Mononuclear cell (primary cell): Measurements from ENCODE around the gene TCF7L2. TPM values are rescaled to one million over a fixed set of nuclear protein-coding genes. Genes with fewer than 3 reads are reported as not detected.

Source experiments
- H3K27me3 ChIP-seq: 2 replicates; pipeline ENCODE4 v1.6.0; 2011; ENCODE audit warnings: low read length, control low read depth; ENCODE audit not compliant: insufficient read depth
- H3K4me1 ChIP-seq: 2 replicates; pipeline ENCODE4 v1.5.1; 2011; ENCODE audit warnings: mild to moderate bottlenecking, low read length, control low read depth; ENCODE audit not compliant: insufficient read depth
- H3K4me3 ChIP-seq: 2 replicates; pipeline ENCODE4 v1.5.1; 2011; ENCODE audit warnings: mild to moderate bottlenecking, low read length, moderate library complexity
- H3K9me3 ChIP-seq: 2 replicates; pipeline ENCODE4 v1.5.1; 2011; ENCODE audit warnings: low read depth, mild to moderate bottlenecking, control low read depth, low read length
- total RNA-seq: library from RNA; depleted of rRNA; stranded (reverse); fragments of >200 nt; gene quantifications from one replicate; pipeline ENCODE4 v1.2.3, GENCODE V29; 2012

Gene TCF7L2
- total RNA-seq, 1 donor, result 8.1 TPM

DNA sequence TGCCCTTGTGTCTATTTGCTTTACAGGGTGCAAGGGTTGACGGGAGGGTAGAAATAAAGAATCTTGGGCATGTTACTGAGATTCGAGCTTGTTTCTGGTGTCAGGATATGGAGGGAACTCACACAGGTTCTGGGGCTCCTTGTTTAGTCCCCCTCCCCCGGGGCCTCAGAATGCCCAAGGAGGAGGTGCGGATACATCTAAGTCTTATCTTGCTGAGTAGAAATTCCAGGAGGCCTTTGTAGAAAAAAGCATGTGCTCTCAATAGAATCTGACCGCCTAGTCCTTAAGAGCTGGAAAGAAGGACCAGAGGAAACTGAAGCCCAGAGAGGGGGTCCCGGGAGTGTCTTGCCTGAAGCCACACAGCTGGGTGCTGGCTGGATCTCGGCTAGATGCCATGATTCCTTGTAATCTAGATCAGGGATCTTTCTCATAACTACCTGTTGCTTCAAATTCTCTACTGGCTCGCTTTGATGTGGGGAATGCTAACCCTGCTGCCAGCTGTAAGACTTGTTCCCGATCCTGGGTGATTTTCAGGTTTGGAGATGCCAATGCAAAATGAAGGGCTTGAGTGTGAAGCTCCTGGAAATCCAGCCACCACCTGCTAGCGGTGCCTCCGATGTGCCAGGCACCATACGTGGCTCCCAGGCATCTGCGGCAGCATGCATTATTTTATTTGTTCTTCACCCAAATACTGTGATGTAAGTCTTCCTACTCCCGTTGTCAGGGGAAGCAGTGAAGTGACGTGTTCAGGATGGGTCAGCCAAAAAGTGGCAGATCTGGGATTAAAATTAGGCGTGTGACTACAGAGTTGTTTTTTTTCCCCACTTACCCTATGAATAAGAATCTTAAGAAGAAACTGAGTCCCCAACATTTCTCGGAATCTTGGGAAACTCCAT is 226.0 kb downstream of the TCF7L2 start:
- no peaks in the 10 kb centered on the region for H3K27me3 ChIP-seq
- no peak overlapping the region for H3K4me3 ChIP-seq
- H3K9me3 ChIP-seq, result no peaks in the 10 kb centered on the region
- peaks cover 22% of the 10 kb centered on the region for H3K4me1 ChIP-seq

DNA sequence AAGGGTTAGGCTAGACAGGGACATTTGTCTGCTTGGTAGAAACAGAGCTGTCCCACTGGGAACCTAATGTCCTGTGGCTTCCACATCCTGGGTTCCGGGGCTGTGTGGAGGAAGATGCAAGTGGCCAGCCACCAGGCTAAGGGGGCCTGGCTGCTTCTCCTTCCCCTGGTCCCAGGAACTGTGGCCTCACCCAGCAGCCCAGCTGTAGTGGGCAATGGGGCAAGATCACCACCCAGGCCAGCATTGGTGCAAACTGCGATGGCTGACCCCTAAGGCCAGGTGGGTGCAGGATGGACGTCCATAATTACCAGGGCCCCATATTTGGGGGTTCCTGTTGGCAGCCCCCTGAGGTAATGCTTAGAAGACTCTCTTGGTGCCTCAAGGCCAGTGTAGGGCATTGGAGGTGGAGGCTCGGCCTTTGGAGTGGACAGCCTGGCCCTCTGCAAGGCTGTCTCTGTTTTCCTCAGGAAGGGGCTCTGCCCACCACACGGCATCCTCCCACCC is 226.7 kb downstream of the TCF7L2 start:
- Histone ChIP-seq H3K9me3 (no peaks in the 10 kb centered on the region), H3K4me3 (no peak overlapping the region), H3K27me3 (no peaks in the 10 kb centered on the region), H3K4me1 (peaks cover 24% of the 10 kb centered on the region)

DNA sequence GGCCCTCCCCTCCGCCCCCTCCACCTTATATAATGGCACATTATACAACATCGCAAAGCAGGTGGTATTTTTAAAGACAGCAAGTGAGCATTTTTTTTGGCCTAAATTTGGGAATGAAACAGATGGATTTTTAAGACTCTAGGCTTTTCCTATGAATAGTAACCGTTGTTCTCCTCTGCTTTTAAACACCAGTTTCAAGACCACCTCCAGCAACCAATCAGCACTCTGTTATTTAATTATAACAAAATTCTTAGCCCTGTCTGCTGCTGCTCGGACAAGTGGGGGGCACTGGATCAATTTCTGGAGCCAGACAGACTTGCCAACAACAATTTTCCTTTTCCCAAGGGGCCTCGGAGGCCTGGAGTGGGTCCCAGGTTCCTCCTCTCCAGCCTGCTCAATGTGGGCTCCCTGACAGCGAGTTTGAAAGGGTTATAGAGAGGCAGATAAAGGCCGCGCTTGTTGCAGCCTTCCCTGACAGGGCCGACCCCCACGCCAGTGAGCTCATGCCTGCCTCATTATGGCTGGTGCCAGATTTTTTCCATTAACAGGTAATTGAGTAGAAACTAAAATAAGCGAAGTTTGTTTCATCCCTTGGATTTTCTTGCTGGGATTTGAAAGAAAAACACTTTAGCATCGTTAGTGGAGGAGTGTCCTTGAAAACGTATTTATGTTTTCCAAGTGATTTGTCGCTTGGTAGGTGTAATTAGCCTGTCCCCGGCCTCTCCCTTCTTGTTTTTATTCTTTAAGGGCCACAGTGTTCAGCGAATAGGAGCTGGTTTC is 227.3 kb downstream of the TCF7L2 start:
- peaks cover 24% of the 10 kb centered on the region for H3K4me1 ChIP-seq
- no peaks in the 10 kb centered on the region for H3K9me3 ChIP-seq
- H3K4me3 ChIP-seq, result no peak overlapping the region
- H3K27me3 ChIP-seq, result no peaks in the 10 kb centered on the region

- H3K27me3 ChIP-seq, result no peaks in the 10 kb centered on the region
- H3K9me3 ChIP-seq, result no peaks in the 10 kb centered on the region
- no peak overlapping the region for H3K4me3 ChIP-seq
- peaks cover 24% of the 10 kb centered on the region for H3K4me1 ChIP-seq
These were observed 227.9 kb downstream of the TCF7L2 start for GRCh38 chr10:113177936-113178335.

GRCh38 chr10:113178771-113179170 is 228.7 kb downstream of the TCF7L2 start:
- H3K4me3 ChIP-seq, result no peak overlapping the region
- H3K4me1 ChIP-seq, result peaks cover 24% of the 10 kb centered on the region
- H3K9me3 ChIP-seq, result no peaks in the 10 kb centered on the region
- no peaks in the 10 kb centered on the region for H3K27me3 ChIP-seq

DNA sequence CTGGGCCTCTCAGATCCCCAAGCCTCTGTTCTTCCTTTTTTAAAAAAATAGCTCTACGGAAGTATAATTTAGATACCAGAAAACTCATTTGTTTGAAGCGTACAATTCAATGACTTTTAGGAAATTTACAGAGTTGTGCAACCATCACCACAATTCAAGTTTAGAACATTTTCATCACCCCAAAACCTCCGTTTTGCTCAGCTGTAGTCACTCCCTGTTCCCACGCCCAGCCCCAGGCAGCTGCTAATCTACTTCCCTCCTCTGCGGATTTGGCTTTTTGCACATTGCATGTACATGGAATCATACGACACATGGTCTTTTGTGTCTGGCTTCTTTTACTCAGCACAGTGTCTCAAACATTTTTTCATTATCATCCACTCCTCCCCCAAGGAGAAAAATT is 229.2 kb downstream of the TCF7L2 start:
- no peaks in the 10 kb centered on the region for H3K27me3 ChIP-seq
- H3K4me1 ChIP-seq, result peaks cover 24% of the 10 kb centered on the region
- no peak overlapping the region for H3K4me3 ChIP-seq
- no peaks in the 10 kb centered on the region for H3K9me3 ChIP-seq

DNA sequence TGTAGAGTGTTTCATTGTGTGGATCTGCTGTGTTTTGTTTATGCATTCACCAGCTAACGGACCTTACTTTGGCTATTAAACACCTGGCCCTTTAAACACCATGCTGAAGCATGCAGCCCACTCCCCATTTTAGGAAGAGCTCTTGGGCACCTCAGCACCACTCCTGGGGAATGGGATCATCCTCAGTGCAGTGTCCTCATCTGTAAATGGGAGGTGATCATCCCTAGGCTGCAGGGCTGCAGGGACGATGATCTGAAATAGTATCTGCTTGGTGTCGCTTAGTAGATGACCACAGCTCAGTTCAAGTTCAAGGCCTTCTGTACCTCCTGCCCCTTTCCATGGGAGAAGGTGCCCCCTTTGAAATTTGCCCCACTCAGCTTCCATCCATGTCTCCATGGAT is 229.9 kb downstream of the TCF7L2 start:
- H3K27me3 ChIP-seq, result no peaks in the 10 kb centered on the region
- H3K4me1 ChIP-seq, result peaks cover 24% of the 10 kb centered on the region
- H3K4me3 ChIP-seq, result no peak overlapping the region
- no peaks in the 10 kb centered on the region for H3K9me3 ChIP-seq

DNA sequence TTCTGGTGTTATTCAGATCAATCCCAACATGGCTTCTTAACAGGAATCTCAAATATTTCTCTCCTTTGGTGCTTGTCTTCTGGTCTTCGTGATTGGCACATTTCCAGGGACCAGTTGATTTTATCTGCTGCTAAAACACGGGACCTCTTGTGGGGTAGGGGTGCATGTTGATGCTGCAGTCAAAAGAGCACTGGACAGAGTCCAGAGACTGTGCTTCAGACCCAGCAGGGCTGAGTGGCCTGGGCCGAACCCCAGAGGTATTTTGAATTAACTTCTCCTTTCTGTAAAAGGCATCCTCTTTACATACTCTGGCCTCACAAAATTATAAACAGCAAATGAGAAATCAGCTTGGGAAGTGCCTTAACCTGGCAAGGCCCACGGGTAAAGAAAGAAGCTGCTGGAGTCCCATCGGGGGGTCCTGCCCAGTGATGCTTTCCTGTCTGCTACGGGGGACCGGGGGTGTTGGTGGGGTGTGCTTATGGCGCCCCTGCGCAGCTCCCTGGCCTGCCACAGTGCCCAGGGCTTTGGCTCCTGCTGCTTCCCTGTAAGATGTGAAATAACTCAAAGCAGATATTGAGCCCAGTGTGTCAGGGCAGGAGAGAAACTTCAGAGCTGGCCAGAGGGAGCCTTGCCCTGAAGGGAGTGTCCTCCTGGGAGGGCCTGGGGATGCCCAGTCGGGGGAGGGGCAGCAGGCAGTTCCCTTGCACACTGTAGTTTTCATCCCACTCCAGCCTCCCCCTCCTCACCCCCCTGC is 230.5 kb downstream of the TCF7L2 start:
- no peaks in the 10 kb centered on the region for H3K9me3 ChIP-seq
- no peak overlapping the region for H3K4me3 ChIP-seq
- H3K4me1 ChIP-seq, result peaks cover 24% of the 10 kb centered on the region
- no peaks in the 10 kb centered on the region for H3K27me3 ChIP-seq

DNA sequence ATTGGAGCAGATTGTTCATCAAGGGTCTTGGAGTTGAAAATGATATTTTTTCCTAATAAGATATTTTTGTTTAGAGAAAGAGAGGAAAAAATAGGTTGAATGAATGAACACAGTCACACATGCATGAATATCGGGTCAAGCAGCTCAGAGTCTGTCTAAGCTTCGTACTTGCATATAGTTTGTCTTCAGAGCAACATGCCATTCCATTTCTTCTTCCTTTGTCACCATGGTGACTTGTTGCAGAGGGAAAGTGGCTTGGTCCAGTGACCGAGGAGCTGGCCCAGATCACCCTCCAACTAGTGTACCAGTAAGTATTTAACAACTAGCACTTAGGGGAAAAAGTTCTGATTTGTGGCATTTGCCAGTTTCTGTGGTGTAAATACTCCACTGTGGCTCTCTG is 232.1 kb downstream of the TCF7L2 start:
- no peaks in the 10 kb centered on the region for H3K9me3 ChIP-seq
- H3K4me1 ChIP-seq, result peaks cover 24% of the 10 kb centered on the region
- H3K27me3 ChIP-seq, result no peaks in the 10 kb centered on the region
- H3K4me3 ChIP-seq, result no peak overlapping the region

DNA sequence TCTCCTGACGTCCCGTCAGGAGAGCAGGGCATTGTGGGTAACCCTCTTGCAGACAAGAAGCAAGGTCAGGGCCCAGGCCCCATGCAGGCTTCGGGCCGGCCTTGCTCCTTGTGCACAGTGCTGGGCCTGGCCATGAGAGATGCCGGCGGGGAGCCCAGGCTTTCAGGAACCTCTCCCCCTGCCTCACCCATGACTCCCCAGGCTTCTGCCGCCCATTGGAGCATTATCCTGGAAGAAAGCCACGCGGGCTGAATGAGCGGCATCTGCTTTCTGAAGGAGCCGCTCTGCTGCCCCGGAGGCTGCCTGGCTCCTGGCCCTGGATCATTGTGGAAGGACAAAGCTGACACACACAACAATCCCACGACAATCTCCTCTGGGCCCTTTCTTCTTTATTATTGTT is 233.5 kb downstream of the TCF7L2 start:
- no peaks in the 10 kb centered on the region for H3K27me3 ChIP-seq
- no peaks in the 10 kb centered on the region for H3K9me3 ChIP-seq
- peaks cover 21% of the 10 kb centered on the region for H3K4me1 ChIP-seq
- H3K4me3 ChIP-seq, result no peak overlapping the region

GRCh38 chr10:113187063-113187777 is 237.2 kb downstream of the TCF7L2 start:
- Histone ChIP-seq H3K4me1 (no peaks in the 10 kb centered on the region), H3K4me3 (no peak overlapping the region), H3K27me3 (no peaks in the 10 kb centered on the region), H3K9me3 (no peaks in the 10 kb centered on the region)

GRCh38 chr10:113199459-113199858 is 249.4 kb downstream of the TCF7L2 start:
- Histone ChIP-seq H3K4me1 (no peaks in the 10 kb centered on the region), H3K9me3 (no peaks in the 10 kb centered on the region), H3K4me3 (no peak overlapping the region), H3K27me3 (no peaks in the 10 kb centered on the region)

DNA sequence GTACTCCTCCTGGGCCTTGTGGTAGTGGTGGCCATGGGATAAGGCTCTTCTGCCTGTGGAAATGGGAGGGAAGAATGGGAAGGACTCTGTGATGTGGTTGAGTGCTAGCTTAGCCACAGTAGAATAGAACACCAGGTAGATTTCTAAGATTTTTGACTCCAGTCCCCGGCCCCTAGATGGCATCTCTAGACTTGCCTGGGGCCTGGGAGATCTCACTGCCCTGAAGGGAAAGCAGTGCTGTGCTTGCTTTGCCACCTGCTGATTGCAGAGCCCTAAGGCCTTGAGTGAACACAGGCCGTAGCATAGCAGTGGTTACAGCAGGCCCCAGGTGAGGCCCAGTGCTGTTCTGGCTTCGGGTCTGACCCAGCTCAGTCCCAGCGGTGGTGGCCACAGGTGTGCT is 252.0 kb downstream of the TCF7L2 start:
- peaks cover 4% of the 10 kb centered on the region for H3K9me3 ChIP-seq
- H3K27me3 ChIP-seq, result no peaks in the 10 kb centered on the region
- no peak overlapping the region for H3K4me3 ChIP-seq
- no peaks in the 10 kb centered on the region for H3K4me1 ChIP-seq

DNA sequence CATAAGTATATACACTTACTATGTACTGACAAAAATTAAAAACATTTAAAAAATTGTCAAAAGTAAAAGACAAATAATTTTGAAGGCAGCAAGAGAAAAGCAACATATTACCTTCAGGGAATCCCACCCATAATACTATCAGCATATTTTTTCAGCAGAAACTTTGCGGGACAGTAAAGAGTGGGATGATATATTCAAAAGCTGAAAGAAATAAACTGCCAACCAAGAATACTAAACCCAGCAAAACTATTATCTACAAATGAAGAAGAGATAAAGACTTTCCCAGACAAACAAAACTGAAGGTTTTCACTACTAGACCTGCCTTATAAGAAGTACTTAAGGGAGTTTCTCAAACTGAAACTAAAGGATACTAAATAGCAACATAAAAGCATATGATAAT is 257.9 kb downstream of the TCF7L2 start:
- Histone ChIP-seq H3K4me3 (no peak overlapping the region), H3K4me1 (no peaks in the 10 kb centered on the region)

More for the DNA sequence above, 257.9 kb downstream of the TCF7L2 start:
- Histone ChIP-seq H3K9me3 (peaks cover 29% of the 10 kb centered on the region), H3K27me3 (no peaks in the 10 kb centered on the region)
